ENCODE measurements around the gene GFRA3.

DNA sequence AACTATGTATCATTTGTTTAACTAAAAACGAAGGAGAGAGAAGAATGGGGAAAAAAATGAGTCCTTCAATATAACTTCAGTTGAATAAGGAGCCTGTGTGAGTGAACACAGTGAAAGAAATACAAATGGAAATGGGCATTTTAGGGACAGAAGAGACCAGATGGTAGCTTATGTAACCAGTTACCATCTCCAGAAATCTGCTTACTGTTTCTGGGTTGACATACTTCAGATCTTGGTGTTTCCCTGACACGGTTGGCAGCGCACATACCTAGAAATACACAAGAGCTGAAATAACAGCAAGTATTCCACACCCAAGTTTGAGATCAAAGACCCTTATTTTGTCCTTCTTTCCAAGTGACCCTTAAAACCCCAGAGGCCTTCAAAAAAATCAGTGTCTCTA lies 14.9 kb upstream of the GFRA3 start:
- TF ChIP-seq, protein P1, sequence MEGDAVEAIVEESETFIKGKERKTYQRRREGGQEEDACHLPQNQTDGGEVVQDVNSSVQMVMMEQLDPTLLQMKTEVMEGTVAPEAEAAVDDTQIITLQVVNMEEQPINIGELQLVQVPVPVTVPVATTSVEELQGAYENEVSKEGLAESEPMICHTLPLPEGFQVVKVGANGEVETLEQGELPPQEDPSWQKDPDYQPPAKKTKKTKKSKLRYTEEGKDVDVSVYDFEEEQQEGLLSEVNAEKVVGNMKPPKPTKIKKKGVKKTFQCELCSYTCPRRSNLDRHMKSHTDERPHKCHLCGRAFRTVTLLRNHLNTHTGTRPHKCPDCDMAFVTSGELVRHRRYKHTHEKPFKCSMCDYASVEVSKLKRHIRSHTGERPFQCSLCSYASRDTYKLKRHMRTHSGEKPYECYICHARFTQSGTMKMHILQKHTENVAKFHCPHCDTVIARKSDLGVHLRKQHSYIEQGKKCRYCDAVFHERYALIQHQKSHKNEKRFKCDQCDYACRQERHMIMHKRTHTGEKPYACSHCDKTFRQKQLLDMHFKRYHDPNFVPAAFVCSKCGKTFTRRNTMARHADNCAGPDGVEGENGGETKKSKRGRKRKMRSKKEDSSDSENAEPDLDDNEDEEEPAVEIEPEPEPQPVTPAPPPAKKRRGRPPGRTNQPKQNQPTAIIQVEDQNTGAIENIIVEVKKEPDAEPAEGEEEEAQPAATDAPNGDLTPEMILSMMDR (IDR thresholded peaks at IDR 0.05), result no peak
- TF ChIP-seq POLR2A (IDR thresholded peaks at IDR 0.05), result no peak
